ENCODE results near the gene CHIC2. TPM values are rescaled to one million over a fixed set of nuclear protein-coding genes. Genes with fewer than 3 reads are reported as not detected.

CHIC2 gene
- total RNA-seq, 1 experiment from 2014 or later: 52.3 TPM

- POLR2A ChIA-PET (ENCODE audit: unreplicated experiment): no interaction called here
- Histone ChIP-seq H3K27me3 (ENCODE audit: low read length) (peaks cover 38% of the 10 kb centered on the region), H3K4me1 (ENCODE audit: insufficient read depth, low read length) (peaks cover 12% of the 10 kb centered on the region; the same call in 1 of the 2 replicates), H3K4me3 (ENCODE audit: low read length) (no peak overlapping the region), H3F3A (ENCODE audit: low read length, unreplicated experiment) (no peaks in the 10 kb centered on the region), H3K36me3 (ENCODE audit: low read depth, low read length) (no peaks in the 10 kb centered on the region), H4K20me1 (ENCODE audit: low read length) (no peaks in the 10 kb centered on the region), H3K9me2 (replicated peaks; ENCODE audit: low read length) (no peaks in the 10 kb centered on the region), H3K9me3 (ENCODE audit: low read length) (no peaks in the 10 kb centered on the region), H3K9ac (ENCODE audit: low read length) (no peak overlapping the region), H2AFZ (ENCODE audit: low read length) (no peak overlapping the region), H3K27ac (ENCODE audit: low read length) (no peak overlapping the region), H3K4me2 (ENCODE audit: low read length) (no peak overlapping the region), H3K79me2 (ENCODE audit: low read length) (no peaks in the 10 kb centered on the region)
- DNase-seq (no peak), ATAC-seq (no peak)
- TF ChIP-seq EZH2 (IDR thresholded peaks at IDR 0.05; ENCODE audit: low read length, unreplicated experiment) (no peak), CTCF (conservative IDR thresholded peaks at IDR 0.05; ENCODE audit: low read depth, low read length) (no peak), EZH2phosphoT487 (IDR thresholded peaks at IDR 0.05; ENCODE audit: borderline replicate concordance, low read length) (no peak)
- CTCF ChIA-PET: no interaction called here
- intact Hi-C loops (cut with micrococcal nuclease): no loop called here
- BruUV-seq (replicated peaks): no TSS peak
Observed at GRCh38 chr4:54103190-54103574, 38.8 kb upstream of the CHIC2 start.

- no TSS peak for BruUV-seq (replicated peaks)
- H3K36me3 ChIP-seq (ENCODE audit: low read depth, low read length): no peaks in the 10 kb centered on the region
- H3K9me2 ChIP-seq (replicated peaks; ENCODE audit: low read length): no peaks in the 10 kb centered on the region
- no peak for TF ChIP-seq EZH2 (IDR thresholded peaks at IDR 0.05; ENCODE audit: low read length, unreplicated experiment)
- no peak for TF ChIP-seq EZH2phosphoT487 (IDR thresholded peaks at IDR 0.05; ENCODE audit: borderline replicate concordance, low read length)
- no peak for TF ChIP-seq CTCF (conservative IDR thresholded peaks at IDR 0.05; ENCODE audit: low read depth, low read length)
- intact Hi-C loops (cut with micrococcal nuclease): no loop called here
- no peak overlapping the region for H3K4me3 ChIP-seq (ENCODE audit: low read length)
- peaks cover 12% of the 10 kb centered on the region; the same call in 1 of the 2 replicates for H3K4me1 ChIP-seq (ENCODE audit: insufficient read depth, low read length)
- no peak overlapping the region for H3K4me2 ChIP-seq (ENCODE audit: low read length)
- CTCF ChIA-PET: no interaction called here
- H3K9me3 ChIP-seq (ENCODE audit: low read length): no peaks in the 10 kb centered on the region
- ATAC-seq: no peak
- peaks cover 44% of the 10 kb centered on the region for H3K27me3 ChIP-seq (ENCODE audit: low read length)
- no peak overlapping the region for H3K27ac ChIP-seq (ENCODE audit: low read length)
- H4K20me1 ChIP-seq (ENCODE audit: low read length): no peaks in the 10 kb centered on the region
- no peak overlapping the region for H3K9ac ChIP-seq (ENCODE audit: low read length)
- H3K79me2 ChIP-seq (ENCODE audit: low read length): no peaks in the 10 kb centered on the region
- DNase-seq: no peak
- POLR2A ChIA-PET (ENCODE audit: unreplicated experiment): no interaction called here
- H3F3A ChIP-seq (ENCODE audit: low read length, unreplicated experiment): no peaks in the 10 kb centered on the region
- H2AFZ ChIP-seq (ENCODE audit: low read length): no peak overlapping the region
Observed at GRCh38 chr4:54102531-54103106, 38.2 kb upstream of the CHIC2 start.

- TF ChIP-seq CTCF (conservative IDR thresholded peaks at IDR 0.05; ENCODE audit: low read depth, low read length): no peak
- TF ChIP-seq EZH2 (IDR thresholded peaks at IDR 0.05; ENCODE audit: low read length, unreplicated experiment): no peak
- no peak for TF ChIP-seq EZH2phosphoT487 (IDR thresholded peaks at IDR 0.05; ENCODE audit: borderline replicate concordance, low read length)
- Histone ChIP-seq H4K20me1 (ENCODE audit: low read length) (no peaks in the 10 kb centered on the region), H3K9me2 (replicated peaks; ENCODE audit: low read length) (no peaks in the 10 kb centered on the region), H3K4me3 (ENCODE audit: low read length) (peak overlapping the region; percentile 71), H3K4me2 (ENCODE audit: low read length) (peak overlapping the region; percentile 90), H3K36me3 (ENCODE audit: low read depth, low read length) (no peaks in the 10 kb centered on the region), H3K4me1 (ENCODE audit: insufficient read depth, low read length) (peaks cover 12% of the 10 kb centered on the region; the same call in 1 of the 2 replicates), H3F3A (ENCODE audit: low read length, unreplicated experiment) (no peaks in the 10 kb centered on the region), H3K79me2 (ENCODE audit: low read length) (no peaks in the 10 kb centered on the region), H3K9ac (ENCODE audit: low read length) (no peak overlapping the region), H3K27ac (ENCODE audit: low read length) (no peak overlapping the region), H3K9me3 (ENCODE audit: low read length) (no peaks in the 10 kb centered on the region), H2AFZ (ENCODE audit: low read length) (peak overlapping the region; percentile 76; the same call in 1 of the 2 replicates), H3K27me3 (ENCODE audit: low read length) (peaks cover 52% of the 10 kb centered on the region)
- intact Hi-C loops (cut with micrococcal nuclease): no loop called here
- BruUV-seq (replicated peaks): no TSS peak
- ATAC-seq: no peak
- DNase-seq: no peak
- ChIA-PET POLR2A (ENCODE audit: unreplicated experiment) (no interaction called here), CTCF (no interaction called here)
Observed at GRCh38 chr4:54101190-54102041, 37.0 kb upstream of the CHIC2 start.

Data from PC-3 (cell line).